SK-N-SH (cell line): ENCODE data around the gene SLC41A3. TPM values are rescaled to one million over a fixed set of nuclear protein-coding genes. Genes with fewer than 3 reads are reported as not detected.

Experiments
- CTCF ChIA-PET: fragments of 300-600, 350-600 bp; formaldehyde crosslinking; extraction: SDS; loops from one replicate; lab custom pipeline; 2021; lab: Yijun Ruan, JAX
- POLR2A ChIA-PET: fragments of 350-600 bp; sonication (Branson Sonifier 250); formaldehyde crosslinking; extraction: SDS; loops from one replicate; lab custom pipeline; 2020; ENCODE audit warnings: antibody characterized with exemption, inconsistent platforms; lab: Yijun Ruan, JAX
- DNase-seq: peaks from one replicate; pipeline ENCODE4 v3.0.0; 2012
- H2AFZ ChIP-seq: fragments of 200-600 bp; sonication (generic); 2 replicates; pipeline ENCODE4 v1.8.1; 2016; ENCODE audit warnings: antibody characterized with exemption, mild to moderate bottlenecking, low read depth
- H3F3A ChIP-seq: fragments of 200-600 bp; sonication (generic); replicated peaks from 2 replicates; pipeline ENCODE3; 2016; ENCODE audit warnings: antibody characterized with exemption, mild to moderate bottlenecking; ENCODE audit not compliant: insufficient read depth
- H3K27ac ChIP-seq, 2 experiments: fragments of 200-500 bp in 1 of 2; fragments of 200-600 bp in 1 of 2; sonication (Bioruptor generic) in 1 of 2; sonication (generic), shearing (Covaris generic) in 1 of 2; 2 replicates each; pipeline versions ENCODE4 v1.5.1 to v1.6.1; 2014 to 2016; ENCODE audit warnings: low read depth in 2 of 2, inconsistent platforms in 1 of 2, low read length in 1 of 2, mild to moderate bottlenecking in 1 of 2, mixed read lengths in 1 of 2
- H3K27me3 ChIP-seq: fragments of 200-600 bp; sonication (generic), shearing (Covaris generic); 2 replicates; pipeline ENCODE4 v1.6.1; 2016; ENCODE audit warnings: mixed run types; ENCODE audit not compliant: insufficient read depth
- H3K36me3 ChIP-seq, 2 experiments: fragments of 200-500 bp in 1 of 2; fragments of 200-600 bp in 1 of 2; sonication (Bioruptor generic) in 1 of 2; sonication (generic) in 1 of 2; replicated peaks in 1 of 2; 2 replicates each; pipeline versions ENCODE3 to v1.5.1; 2014 to 2016; ENCODE audit warnings: low read length in 1 of 2, mild to moderate bottlenecking in 1 of 2; ENCODE audit not compliant: insufficient read depth in 2 of 2, control insufficient read depth in 1 of 2
- H3K4me1 ChIP-seq, 2 experiments: fragments of 200-500 bp in 1 of 2; fragments of 200-600 bp in 1 of 2; sonication (Bioruptor generic) in 1 of 2; sonication (generic), shearing (Covaris generic) in 1 of 2; 2 replicates each; pipeline versions ENCODE4 v1.5.1 to v1.6.1; 2014 to 2016; ENCODE audit warnings: low read depth in 1 of 2, low read length in 1 of 2, mixed run types in 1 of 2; ENCODE audit not compliant: insufficient read depth in 2 of 2, control insufficient read depth in 1 of 2
- H3K4me2 ChIP-seq: fragments of 200-600 bp; sonication (generic), shearing (Covaris generic); 2 replicates; pipeline ENCODE4 v1.6.1; 2017; ENCODE audit warnings: mixed run types
- H3K4me3 ChIP-seq, 2 experiments: fragments of 200-500 bp in 1 of 2; fragments of 200-600 bp in 1 of 2; sonication (Bioruptor generic) in 1 of 2; sonication (generic), shearing (Covaris generic) in 1 of 2; 2 replicates each; pipeline versions ENCODE4 v1.5.1 to v1.8.1; 2014 to 2016; ENCODE audit warnings: low read depth in 2 of 2, inconsistent platforms in 1 of 2, low read length in 1 of 2, mild to moderate bottlenecking in 1 of 2, mixed read lengths in 1 of 2, moderate library complexity in 1 of 2
- H3K79me2 ChIP-seq: fragments of 200-600 bp; sonication (generic); 2 replicates; pipeline ENCODE4 v1.8.1; 2017; ENCODE audit warnings: mild to moderate bottlenecking; ENCODE audit not compliant: insufficient read depth
- H3K9ac ChIP-seq: fragments of 200-600 bp; sonication (generic); 2 replicates; pipeline ENCODE4 v1.6.1; 2017; ENCODE audit warnings: mixed run types
- H3K9me2 ChIP-seq: fragments of 200-600 bp; sonication (generic); 2 replicates; pipeline ENCODE4 v1.6.1; 2017; ENCODE audit warnings: mixed run types
- H3K9me3 ChIP-seq: fragments of 200-600 bp; sonication (generic); 2 replicates; pipeline ENCODE4 v1.6.1; 2017; ENCODE audit warnings: mixed run types, mild to moderate bottlenecking, moderate library complexity
- H4K20me1 ChIP-seq: fragments of 200-600 bp; sonication (generic); 2 replicates; pipeline ENCODE4 v1.6.1; 2017; ENCODE audit warnings: mild to moderate bottlenecking, mixed run types; ENCODE audit not compliant: insufficient read depth
- CHD2 ChIP-seq: fragments of 150-350 bp; IDR thresholded peaks from 2 replicates; pipeline ENCODE4 v1.6.1; 2018; ENCODE audit warnings: low read length; ENCODE audit not compliant: partially characterized antibody
- ELF1 ChIP-seq: IDR thresholded peaks from 2 replicates; pipeline ENCODE4 v1.4.0; 2012
- EZH2phosphoT487 ChIP-seq: fragments of 200-600 bp; sonication (generic); IDR thresholded peaks from 2 replicates; pipeline ENCODE4 v1.6.1; 2017; ENCODE audit warnings: low read depth, mixed run types, mild to moderate bottlenecking, antibody characterized with exemption, moderate library complexity, borderline replicate concordance
- GABPA ChIP-seq: IDR thresholded peaks from 2 replicates; pipeline ENCODE4 v1.4.0; 2012; ENCODE audit warnings: low read depth, mild to moderate bottlenecking
- GATA2 ChIP-seq: sonication (generic); formaldehyde crosslinking; IDR thresholded peaks from 2 replicates; pipeline ENCODE4 v1.5.0; 2020; ENCODE audit warnings: mild to moderate bottlenecking, missing genetic modification reagents
- JUND ChIP-seq: IDR thresholded peaks from 2 replicates; pipeline ENCODE4 v1.4.0; 2012
- MXI1 ChIP-seq: IDR thresholded peaks from 2 replicates; pipeline ENCODE4 v1.6.1; 2012; ENCODE audit warnings: mild to moderate bottlenecking, low read depth, low read length, improper control_type of control experiment
- NFIC ChIP-seq: IDR thresholded peaks from 2 replicates; pipeline ENCODE4 v1.4.0; 2012; ENCODE audit warnings: borderline replicate concordance
- PBX3 ChIP-seq: IDR thresholded peaks from 2 replicates; pipeline ENCODE4; 2012
- RAD21 ChIP-seq: IDR thresholded peaks from 2 replicates; pipeline ENCODE4 v1.6.1; 2012; ENCODE audit warnings: mild to moderate bottlenecking, low read length
- RCOR1 ChIP-seq: fragments of 150-350 bp; IDR thresholded peaks from 2 replicates; pipeline ENCODE4 v1.6.1; 2017; ENCODE audit warnings: antibody characterized with exemption, low read length
- RFX5 ChIP-seq: IDR thresholded peaks from 2 replicates; pipeline ENCODE4 v1.6.1; 2012; ENCODE audit warnings: mild to moderate bottlenecking, improper control_type of control experiment, low read length
- RXRA ChIP-seq: IDR thresholded peaks from 2 replicates; pipeline ENCODE4 v1.4.0; 2012; ENCODE audit warnings: low read depth, mild to moderate bottlenecking, borderline replicate concordance
- TAF1 ChIP-seq: IDR thresholded peaks from 2 replicates; pipeline ENCODE4 v1.6.1; 2012; ENCODE audit warnings: low read depth, mild to moderate bottlenecking, low read length, moderate library complexity, borderline replicate concordance
- USF2 ChIP-seq: fragments of 150-350 bp; IDR thresholded peaks from 2 replicates; pipeline ENCODE4 v1.6.1; 2017; ENCODE audit warnings: antibody characterized with exemption, low read length, low read depth, borderline replicate concordance
- WGBS: methylation state at CpG from one replicate; pipeline ENCODE4 v1.1.6; 2017; ENCODE audit warnings: low lambda C conversion rate; 5-methylcytosine and 5-hydroxymethylcytosine counted together
- polyA plus RNA-seq, 3 experiments: library from polyadenylated mRNA; depleted of rRNA; stranded (reverse); fragments of >200 nt; gene quantifications; 2 replicates each; pipeline ENCODE4 v1.2.3, GENCODE V29; 2012

SLC41A3 gene
- polyA plus RNA-seq, 1 of the 3 experiments (the other 2 are of a cell fraction), result 53.4 TPM

- H3F3A ChIP-seq, result no peaks in the 10 kb centered on the region
- ChIA-PET CTCF (interaction anchor here (1.3 to 4.3 kb wide), 2 partner anchors 14 to 21 kb away, joined by 3 to 25 read pairs; no protein-coding TSS in a partner anchor), POLR2A (no interaction called here)
- WGBS, result 79% methylated on average over 7 of the region's 13 CpGs
- no peak for DNase-seq
- H3K79me2 ChIP-seq, result no peaks in the 10 kb centered on the region
- no peak overlapping the region for H3K4me3 ChIP-seq
- no peak overlapping the region for H3K27ac ChIP-seq
- no peaks in the 10 kb centered on the region for H3K9me3 ChIP-seq
- H3K4me1 ChIP-seq, result no peaks in the 10 kb centered on the region
- no peak overlapping the region for H2AFZ ChIP-seq
- no peaks in the 10 kb centered on the region for H3K27me3 ChIP-seq
- H4K20me1 ChIP-seq, result no peaks in the 10 kb centered on the region
- TF ChIP-seq CHD2, result no peak
- TF ChIP-seq ELF1, result no peak
- TF ChIP-seq RFX5, result no peak
- TF ChIP-seq USF2, result no peak
- H3K9me2 ChIP-seq, result no peaks in the 10 kb centered on the region
- no peak overlapping the region for H3K4me2 ChIP-seq
- no peaks in the 10 kb centered on the region for H3K36me3 ChIP-seq
- no peak overlapping the region for H3K9ac ChIP-seq
These were observed 28.8 kb upstream of the SLC41A3 start for GRCh38 chr3:126112531-126113237.

- ChIA-PET POLR2A (no interaction called here), CTCF (interaction anchor here (1.3 kb wide), 1 partner anchor 13 kb away, joined by 3 read pairs; no protein-coding TSS in a partner anchor)
- TF ChIP-seq JUND (no peak), GATA2 (CRISPR knock-in tag) (no peak), NFIC (no peak), TAF1 (no peak), PBX3 (no peak), GABPA (no peak), CHD2 (no peak), RCOR1 (no peak), RAD21 (no peak), RXRA (no peak), ELF1 (no peak), MXI1 (no peak), EZH2phosphoT487 (no peak)
- 53% methylated on average over 12 of the region's 18 CpGs for WGBS
- Histone ChIP-seq H3K9me3 (no peaks in the 10 kb centered on the region), H3K9me2 (no peaks in the 10 kb centered on the region), H3K4me2 (no peak overlapping the region), H3K27me3 (no peaks in the 10 kb centered on the region), H3F3A (no peaks in the 10 kb centered on the region), H2AFZ (no peak overlapping the region), H3K36me3 (no peaks in the 10 kb centered on the region), H3K9ac (no peak overlapping the region), H3K4me3 (no peak overlapping the region), H4K20me1 (no peaks in the 10 kb centered on the region), H3K79me2 (no peaks in the 10 kb centered on the region), H3K27ac (no peak overlapping the region), H3K4me1 (no peaks in the 10 kb centered on the region)
- no peak for DNase-seq
These were observed 27.9 kb upstream of the SLC41A3 start for GRCh38 chr3:126111566-126112475.
